GM19239 (cell line): ENCODE results near the gene DIP2C.
"Not testable (repeated sequence)": the region's sequence is repeated elsewhere in the genome, so short reads cannot be mapped to it uniquely, and the experiment has no call there.

ENCODE experiments used
- DNase-seq: peaks from one replicate; pipeline ENCODE4 v3.0.0; 2011; ENCODE audit warnings: low spot score; ENCODE audit not compliant: insufficient read length
- FAIRE-seq: peaks from 2 replicates; lab custom pipeline; 2011; peaks lifted over from hg19 to GRCh38; lab: Jason Lieb, UNC

The DIP2C gene

GRCh38 chr10:287814-288213 lies 401.7 kb downstream of the DIP2C start:
- FAIRE-seq (no peak), DNase-seq (no peak)

GRCh38 chr10:287026-287709 lies 402.3 kb downstream of the DIP2C start:
- no peak for FAIRE-seq
- no peak for DNase-seq

- FAIRE-seq (no peak), DNase-seq (no peak)
Measured at GRCh38 chr10:285216-285615, 404.3 kb downstream of the DIP2C start.

- FAIRE-seq (peak; percentile 90), DNase-seq (peak; percentile 65)
Measured at GRCh38 chr10:283916-284356, 405.5 kb downstream of the DIP2C start.

- no peak for DNase-seq
- no peak for FAIRE-seq
Measured at GRCh38 chr10:283140-283479, 406.4 kb downstream of the DIP2C start.

GRCh38 chr10:282294-283139 lies 407.0 kb downstream of the DIP2C start:
- FAIRE-seq, result peak; percentile 51

GRCh38 chr10:279655-280054 lies 409.8 kb downstream of the DIP2C start:
- no peak for DNase-seq
- no peak for FAIRE-seq

More at GRCh38 chr10:282294-283139, 407.0 kb downstream of the DIP2C start:
- no peak for DNase-seq

GRCh38 chr10:279232-279631 lies 410.2 kb downstream of the DIP2C start:
- no peak for DNase-seq
- no peak for FAIRE-seq

- DNase-seq (no peak), FAIRE-seq (no peak)
Measured at GRCh38 chr10:278707-279106, 410.8 kb downstream of the DIP2C start.

- DNase-seq (no peak), FAIRE-seq (no peak)
Measured at GRCh38 chr10:277963-278362, 411.5 kb downstream of the DIP2C start.

GRCh38 chr10:275680-276079 lies 413.8 kb downstream of the DIP2C start:
- no peak for DNase-seq
- no peak for FAIRE-seq

- no peak for FAIRE-seq
- no peak for DNase-seq
Measured at GRCh38 chr10:274866-275265, 414.6 kb downstream of the DIP2C start.

- no peak for DNase-seq
- no peak for FAIRE-seq
Measured at GRCh38 chr10:273088-273487, 416.4 kb downstream of the DIP2C start.

GRCh38 chr10:271722-272121 lies 417.7 kb downstream of the DIP2C start:
- FAIRE-seq (no peak), DNase-seq (no peak)

GRCh38 chr10:271201-271600 lies 418.3 kb downstream of the DIP2C start:
- FAIRE-seq (no peak), DNase-seq (no peak)

GRCh38 chr10:269440-270074 lies 419.9 kb downstream of the DIP2C start:
- FAIRE-seq (no peak), DNase-seq (no peak)

GRCh38 chr10:267705-268104 lies 421.8 kb downstream of the DIP2C start:
- no peak for DNase-seq

GRCh38 chr10:266974-267425 lies 422.5 kb downstream of the DIP2C start:
- DNase-seq (no peak), FAIRE-seq (no peak)

More at GRCh38 chr10:267705-268104, 421.8 kb downstream of the DIP2C start:
- no peak for FAIRE-seq

GRCh38 chr10:265816-266588 lies 423.5 kb downstream of the DIP2C start:
- DNase-seq, FAIRE-seq: not testable (repeated sequence)

- not testable (repeated sequence) for FAIRE-seq, DNase-seq
Measured at GRCh38 chr10:265074-265440, 424.4 kb downstream of the DIP2C start.
